Suprapubic skin (tissue), 2 donors: Measurements from ENCODE around the gene AVPR1B.

Experiments used
- EP300 ChIP-seq: sonication (generic); formaldehyde crosslinking; IDR thresholded peaks from one replicate; pipeline ENCODE4 v1.6.1; 2017; ENCODE audit warnings: antibody characterized with exemption
- POLR2A ChIP-seq, 2 donors: fragments of 450-650 bp; IDR thresholded peaks; one replicate each; pipeline ENCODE4 v1.6.1; 2017; ENCODE audit warnings: antibody characterized with exemption in 2 of 2, mild to moderate bottlenecking in 2 of 2, moderate library complexity in 2 of 2

DNA sequence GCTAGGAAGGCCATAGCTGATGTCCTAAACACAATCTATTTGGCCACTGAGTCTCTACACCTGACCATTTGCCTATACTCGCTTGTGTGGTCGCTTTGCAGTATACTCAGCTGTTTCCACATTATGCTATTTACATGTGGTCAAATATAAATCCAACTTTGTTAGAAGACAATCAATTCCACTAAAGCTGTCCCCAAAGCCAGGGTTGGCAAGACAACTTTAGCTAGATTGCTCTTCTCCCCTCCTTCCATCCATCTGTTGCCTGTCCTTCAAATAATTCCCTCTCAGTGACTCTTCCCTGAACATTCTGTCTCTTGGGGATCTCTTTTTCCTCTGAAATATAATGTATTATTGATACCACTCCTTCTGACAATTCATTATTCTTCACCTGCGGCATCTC lies 30.1 kb downstream of the AVPR1B start:
- TF ChIP-seq EP300 (no peak), POLR2A (IDR thresholded peaks at IDR 0.05) (no peak)
